Eye (tissue), 1 donor: Measurements from ENCODE around the gene RNF213.
A peak's percentile ranks its signal among the peaks of the same experiment; 100 is the strongest.

Experiments used
- DNase-seq: peaks from one replicate; pipeline ENCODE4 v3.0.0-alpha.2; 2015

The RNF213 gene

GRCh38 chr17:80442323-80442659, 181.6 kb downstream of the RNF213 start:
- no peak for DNase-seq

- no peak for DNase-seq
These were observed 182.1 kb downstream of the RNF213 start for GRCh38 chr17:80442764-80443163.

GRCh38 chr17:80443498-80443897, 182.8 kb downstream of the RNF213 start:
- no peak for DNase-seq

GRCh38 chr17:80443916-80444643, 183.4 kb downstream of the RNF213 start:
- DNase-seq, result peak; percentile 81

GRCh38 chr17:80444644-80444979, 184.0 kb downstream of the RNF213 start:
- no peak for DNase-seq

- DNase-seq, result no peak
These were observed 184.5 kb downstream of the RNF213 start for GRCh38 chr17:80445007-80445725.

- DNase-seq, result no peak
These were observed 185.1 kb downstream of the RNF213 start for GRCh38 chr17:80445726-80446110.

- no peak for DNase-seq
These were observed 186.2 kb downstream of the RNF213 start for GRCh38 chr17:80446645-80447405.

GRCh38 chr17:80447790-80448189, 187.1 kb downstream of the RNF213 start:
- no peak for DNase-seq
